ENCODE results near the gene COX5B.

GRCh38 chr2:97651114-97651513 lies 5.3 kb downstream of the COX5B start:
- TF ChIP-seq CTCF (IDR thresholded peaks at IDR 0.05), result no peak
- no peak for TF ChIP-seq POLR2A (IDR thresholded peaks at IDR 0.05)

All from uterus (tissue), 2 donors.